HG03432 (cell line): ENCODE measurements around the gene RHOV.
A peak's percentile ranks its signal among the peaks of the same experiment; 100 is the strongest.

Experiments used
- ATAC-seq: cut with Tn5 transposase; IDR thresholded peaks from one replicate; pipeline ENCODE4 v1.9.1; 2021; ENCODE audit warnings: mild to moderate bottlenecking, moderate library complexity; ENCODE audit not compliant: unreplicated experiment

The RHOV gene

GRCh38 chr15:40904552-40905201, 30.6 kb upstream of the RHOV start:
- ATAC-seq, result no peak

DNA sequence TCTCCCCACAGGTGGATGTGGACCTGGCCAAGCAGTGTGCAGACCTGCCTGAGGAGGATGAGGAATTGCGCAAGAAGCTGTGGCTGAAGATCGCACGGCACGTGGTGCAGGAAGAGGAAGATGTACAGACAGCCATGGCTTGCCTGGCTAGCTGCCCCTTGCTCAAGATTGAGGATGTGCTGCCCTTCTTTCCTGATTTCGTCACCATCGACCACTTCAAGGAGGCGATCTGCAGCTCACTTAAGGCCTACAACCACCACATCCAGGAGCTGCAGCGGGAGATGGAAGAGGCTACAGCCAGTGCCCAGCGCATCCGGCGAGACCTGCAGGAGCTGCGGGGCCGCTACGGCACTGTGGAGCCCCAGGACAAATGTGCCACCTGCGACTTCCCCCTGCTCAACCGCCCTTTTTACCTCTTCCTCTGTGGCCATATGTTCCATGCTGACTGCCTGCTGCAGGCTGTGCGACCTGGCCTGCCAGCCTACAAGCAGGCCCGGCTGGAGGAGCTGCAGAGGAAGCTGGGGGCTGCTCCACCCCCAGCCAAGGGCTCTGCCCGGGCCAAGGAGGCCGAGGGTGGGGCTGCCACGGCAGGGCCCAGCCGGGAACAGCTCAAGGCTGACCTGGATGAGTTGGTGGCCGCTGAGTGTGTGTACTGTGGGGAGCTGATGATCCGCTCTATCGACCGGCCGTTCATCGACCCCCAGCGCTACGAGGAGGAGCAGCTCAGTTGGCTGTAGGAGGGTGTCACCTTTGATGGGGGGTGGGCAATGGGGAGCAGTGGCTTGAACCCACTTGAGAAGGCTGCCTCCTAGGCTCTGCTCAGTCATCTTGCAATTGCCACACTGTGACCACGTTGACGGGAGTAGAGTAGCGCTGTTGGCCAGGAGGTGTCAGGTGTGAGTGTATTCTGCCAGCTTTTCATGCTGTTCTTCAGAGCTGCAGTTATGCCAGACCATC, 28.8 kb upstream of the RHOV start:
- no peak for ATAC-seq

GRCh38 chr15:40901053-40901443, 27.0 kb upstream of the RHOV start:
- ATAC-seq, result no peak

DNA sequence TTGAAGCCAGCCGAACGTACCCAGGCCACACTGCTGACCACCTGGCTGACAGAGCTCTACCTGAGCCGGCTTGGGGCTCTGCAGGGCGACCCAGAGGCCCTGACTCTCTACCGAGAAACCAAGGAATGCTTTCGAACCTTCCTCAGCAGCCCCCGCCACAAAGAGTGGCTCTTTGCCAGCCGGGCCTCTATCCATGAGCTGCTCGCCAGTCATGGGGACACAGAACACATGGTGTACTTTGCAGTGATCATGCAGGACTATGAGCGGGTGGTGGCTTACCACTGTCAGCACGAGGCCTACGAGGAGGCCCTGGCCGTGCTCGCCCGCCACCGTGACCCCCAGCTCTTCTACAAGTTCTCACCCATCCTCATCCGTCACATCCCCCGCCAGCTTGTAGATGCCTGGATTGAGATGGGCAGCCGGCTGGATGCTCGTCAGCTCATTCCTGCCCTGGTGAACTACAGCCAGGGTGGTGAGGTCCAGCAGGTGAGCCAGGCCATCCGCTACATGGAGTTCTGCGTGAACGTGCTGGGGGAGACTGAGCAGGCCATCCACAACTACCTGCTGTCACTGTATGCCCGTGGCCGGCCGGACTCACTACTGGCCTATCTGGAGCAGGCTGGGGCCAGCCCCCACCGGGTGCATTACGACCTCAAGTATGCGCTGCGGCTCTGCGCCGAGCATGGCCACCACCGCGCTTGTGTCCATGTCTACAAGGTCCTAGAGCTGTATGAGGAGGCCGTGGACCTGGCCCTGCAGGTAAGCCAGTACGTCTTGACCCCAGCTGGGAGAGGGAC, 26.4 kb upstream of the RHOV start:
- ATAC-seq, result no peak

DNA sequence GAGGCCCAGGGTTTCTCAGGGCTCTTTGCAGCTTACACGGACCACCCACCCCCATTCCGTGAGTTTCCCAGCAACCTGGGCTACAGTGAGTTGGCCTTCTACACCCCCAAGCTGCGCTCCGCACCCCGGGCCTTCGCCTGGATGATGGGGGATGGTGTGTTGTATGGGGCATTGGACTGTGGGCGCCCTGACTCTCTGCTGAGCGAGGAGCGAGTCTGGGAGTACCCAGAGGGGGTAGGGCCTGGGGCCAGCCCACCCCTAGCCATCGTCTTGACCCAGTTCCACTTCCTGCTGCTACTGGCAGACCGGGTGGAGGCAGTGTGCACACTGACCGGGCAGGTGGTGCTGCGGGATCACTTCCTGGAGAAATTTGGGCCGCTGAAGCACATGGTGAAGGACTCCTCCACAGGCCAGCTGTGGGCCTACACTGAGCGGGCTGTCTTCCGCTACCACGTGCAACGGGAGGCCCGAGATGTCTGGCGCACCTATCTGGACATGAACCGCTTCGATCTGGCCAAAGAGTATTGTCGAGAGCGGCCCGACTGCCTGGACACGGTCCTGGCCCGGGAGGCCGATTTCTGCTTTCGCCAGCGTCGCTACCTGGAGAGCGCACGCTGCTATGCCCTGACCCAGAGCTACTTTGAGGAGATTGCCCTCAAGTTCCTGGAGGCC, 25.6 kb upstream of the RHOV start:
- no peak for ATAC-seq

GRCh38 chr15:40894681-40895448, 20.8 kb upstream of the RHOV start:
- ATAC-seq, result peak; percentile 41

GRCh38 chr15:40893733-40894680, 20.0 kb upstream of the RHOV start, which contains the start of gene VPS18:
TSS of gene VPS18 (plus strand) at chr15:40894450. CDS start at chr15:40894769, 319 bp downstream.
- ATAC-seq, result peak; percentile 91

- no peak for ATAC-seq
Observed at GRCh38 chr15:40893019-40893670, 19.1 kb upstream of the RHOV start.

GRCh38 chr15:40892447-40893012, 18.5 kb upstream of the RHOV start:
- ATAC-seq, result no peak

DNA sequence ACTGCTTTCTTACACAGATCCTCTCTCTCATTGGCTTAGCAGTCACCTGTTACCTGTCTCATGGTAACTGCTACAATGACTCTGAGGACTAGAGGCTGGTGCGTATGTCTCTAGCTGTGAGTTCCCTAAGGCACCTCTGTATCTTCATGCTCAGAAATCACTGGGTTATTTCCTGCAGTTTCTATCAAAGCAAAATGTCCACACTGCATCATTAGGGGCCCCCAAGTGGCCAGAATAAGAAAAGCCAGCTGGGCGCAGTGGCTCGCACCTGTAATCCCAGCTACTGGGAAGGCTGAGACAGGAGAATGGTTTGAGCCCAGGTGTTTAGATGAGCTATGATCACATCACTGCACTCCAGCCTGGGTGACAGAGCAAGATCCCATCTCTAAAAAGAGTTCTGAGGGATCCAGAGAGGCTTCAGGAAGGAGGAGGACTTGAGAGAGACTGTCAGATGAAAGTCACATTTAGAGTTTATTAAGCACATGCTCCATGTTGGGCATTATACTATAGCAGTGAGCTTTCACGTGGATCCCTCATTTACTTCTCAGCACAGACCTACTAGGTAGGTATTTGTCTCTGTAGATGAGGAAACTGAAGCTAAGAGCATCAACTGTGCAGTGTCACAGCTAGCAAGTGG, 17.9 kb upstream of the RHOV start:
- ATAC-seq, result no peak

DNA sequence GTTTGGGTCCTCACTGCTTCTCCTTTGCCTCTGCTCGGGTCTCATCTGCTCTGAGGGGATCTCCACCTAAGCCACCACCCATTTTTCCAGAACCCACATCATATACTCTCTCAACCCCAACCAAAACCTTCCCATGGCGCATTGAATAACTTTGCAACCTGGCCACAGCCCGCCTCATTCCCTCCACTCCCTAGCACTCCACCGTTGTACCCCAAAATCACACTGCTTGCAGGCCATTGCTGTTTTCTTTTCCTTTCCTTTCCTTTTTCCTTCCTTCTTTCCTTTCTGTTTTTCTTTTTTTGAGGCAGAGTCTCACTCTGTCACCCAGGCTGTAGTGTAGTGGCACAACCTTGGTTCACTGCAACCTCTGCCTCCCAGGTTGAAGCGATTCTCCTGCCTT, 17.1 kb upstream of the RHOV start:
- ATAC-seq, result no peak

GRCh38 chr15:40889112-40889511, 15.1 kb upstream of the RHOV start:
- ATAC-seq, result no peak

GRCh38 chr15:40886586-40886985, 12.6 kb upstream of the RHOV start:
- no peak for ATAC-seq

DNA sequence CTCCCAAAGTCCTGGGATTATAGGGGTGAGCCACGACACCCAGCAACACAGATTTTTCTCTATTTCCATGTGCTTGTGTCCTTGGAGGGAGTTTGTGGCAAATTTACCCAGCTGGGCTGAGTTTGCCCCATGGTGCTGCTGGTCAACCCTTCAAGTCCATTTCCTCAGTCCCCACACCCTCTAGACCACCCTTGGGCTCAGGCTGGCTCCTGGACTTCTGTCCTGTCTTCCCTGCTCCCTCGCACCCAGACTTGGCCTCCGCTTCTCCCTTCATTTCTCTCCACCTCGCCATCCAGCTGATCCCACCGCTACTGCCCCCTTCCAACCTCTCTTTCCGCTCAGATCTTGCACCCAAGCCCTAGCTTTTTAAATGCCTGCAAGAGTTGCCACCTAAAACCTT, 7.3 kb upstream of the RHOV start:
- ATAC-seq, result no peak

GRCh38 chr15:40879609-40880008, 5.6 kb upstream of the RHOV start:
- no peak for ATAC-seq

DNA sequence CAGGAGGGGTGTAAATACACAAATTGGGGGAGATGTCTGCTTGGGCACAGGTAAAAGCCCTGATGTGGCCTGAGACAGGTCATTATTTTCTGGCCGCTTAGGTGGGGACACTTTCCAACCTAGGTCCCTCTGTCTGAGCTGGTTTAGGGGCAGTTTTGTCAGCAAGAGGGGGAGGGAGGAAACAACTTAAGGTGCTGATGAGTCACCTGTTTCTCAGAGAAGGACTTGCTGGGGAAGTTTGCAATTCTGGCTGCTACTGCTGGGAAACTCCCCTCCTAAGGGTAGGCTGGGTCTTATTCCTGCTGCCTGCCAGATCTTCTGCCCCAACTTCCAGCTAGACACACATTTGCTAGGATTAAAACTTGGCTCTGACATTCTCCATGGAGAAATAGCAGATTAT, 4.8 kb upstream of the RHOV start:
- ATAC-seq, result peak; percentile 56

DNA sequence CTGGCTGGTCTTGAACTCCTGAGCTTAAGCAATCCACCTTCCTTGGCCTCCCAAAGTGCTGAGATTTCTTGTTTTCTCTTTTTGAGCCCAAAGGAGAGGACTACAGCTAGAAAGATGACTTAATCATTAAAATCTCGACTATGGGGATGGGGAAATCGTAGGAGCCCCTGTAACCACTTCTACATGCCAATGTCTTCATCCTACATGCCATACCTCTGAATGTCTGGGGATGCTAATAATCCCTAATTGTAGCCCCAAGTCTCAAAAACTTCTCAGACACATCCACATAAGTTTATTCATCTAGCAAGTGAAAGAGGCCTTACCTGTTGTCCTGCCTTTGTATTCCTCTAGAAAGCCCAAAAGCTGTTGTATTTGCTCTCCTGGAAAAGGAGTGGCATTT, 3.7 kb upstream of the RHOV start:
- no peak for ATAC-seq
